Tibial nerve (tissue), 4 donors: ENCODE measurements around the gene AVP.

Experiments used
- EP300 ChIP-seq, 2 donors: sonication (generic); formaldehyde crosslinking; IDR thresholded peaks; one replicate each; pipeline ENCODE4 v1.6.1; 2017; ENCODE audit warnings: antibody characterized with exemption in 2 of 2, mild to moderate bottlenecking in 1 of 2
- POLR2A ChIP-seq, 2 donors: fragments of 450-650 bp; IDR thresholded peaks; one replicate each; pipeline ENCODE4 v1.6.1; 2017; ENCODE audit warnings: antibody characterized with exemption in 2 of 2, mild to moderate bottlenecking in 2 of 2, moderate library complexity in 2 of 2
- TF ChIP-seq, protein P1 (sequence below), 5 experiments: fragments of 200-600 bp in 3 of 5; fragments of 450-650 bp in 2 of 5; sonication (generic) in 3 of 5; IDR thresholded peaks; one replicate each; pipeline ENCODE4 v1.5.1; 2016 to 2019; ENCODE audit warnings: antibody characterized with exemption in 5 of 5, mild to moderate bottlenecking in 3 of 5, moderate library complexity in 2 of 5

GRCh38 chr20:3046677-3047462, 37.7 kb downstream of the AVP start:
- no peak for TF ChIP-seq POLR2A (IDR thresholded peaks at IDR 0.05)
- TF ChIP-seq, protein P1, sequence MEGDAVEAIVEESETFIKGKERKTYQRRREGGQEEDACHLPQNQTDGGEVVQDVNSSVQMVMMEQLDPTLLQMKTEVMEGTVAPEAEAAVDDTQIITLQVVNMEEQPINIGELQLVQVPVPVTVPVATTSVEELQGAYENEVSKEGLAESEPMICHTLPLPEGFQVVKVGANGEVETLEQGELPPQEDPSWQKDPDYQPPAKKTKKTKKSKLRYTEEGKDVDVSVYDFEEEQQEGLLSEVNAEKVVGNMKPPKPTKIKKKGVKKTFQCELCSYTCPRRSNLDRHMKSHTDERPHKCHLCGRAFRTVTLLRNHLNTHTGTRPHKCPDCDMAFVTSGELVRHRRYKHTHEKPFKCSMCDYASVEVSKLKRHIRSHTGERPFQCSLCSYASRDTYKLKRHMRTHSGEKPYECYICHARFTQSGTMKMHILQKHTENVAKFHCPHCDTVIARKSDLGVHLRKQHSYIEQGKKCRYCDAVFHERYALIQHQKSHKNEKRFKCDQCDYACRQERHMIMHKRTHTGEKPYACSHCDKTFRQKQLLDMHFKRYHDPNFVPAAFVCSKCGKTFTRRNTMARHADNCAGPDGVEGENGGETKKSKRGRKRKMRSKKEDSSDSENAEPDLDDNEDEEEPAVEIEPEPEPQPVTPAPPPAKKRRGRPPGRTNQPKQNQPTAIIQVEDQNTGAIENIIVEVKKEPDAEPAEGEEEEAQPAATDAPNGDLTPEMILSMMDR (IDR thresholded peaks at IDR 0.05): no peak
- TF ChIP-seq EP300 (IDR thresholded peaks at IDR 0.05): no peak
